Natural killer cell (primary cell): Measurements from ENCODE around the gene MATN1. TPM values are rescaled to one million over a fixed set of nuclear protein-coding genes. Genes with fewer than 3 reads are reported as not detected.

Source experiments
- ATAC-seq, 3 donors: fragments of 150-1000 bp in 2 of 3; fragments of 200-7000 bp in 1 of 3; cut with Tn5 transposase; 1 replicate in 1 of 3; 2 replicates in 2 of 3; pipeline ENCODE4 v1.10.0; 2021; ENCODE audit warnings: mild to moderate bottlenecking in 2 of 3, moderate library complexity in 2 of 3
- DNase-seq, 2 donors: peaks; one replicate each; pipeline versions ENCODE4 v3.0.0 to v3.0.0-alpha.2; 2013 to 2021; ENCODE audit warnings: mixed read lengths in 1 of 2
- H3K27ac ChIP-seq: one replicate; pipeline ENCODE4 v1.5.1; 2013; ENCODE audit warnings: mild to moderate bottlenecking, low read length
- H3K27me3 ChIP-seq: one replicate; pipeline ENCODE4 v1.6.1; 2013; ENCODE audit warnings: low read length; ENCODE audit not compliant: control insufficient read depth, insufficient read depth
- H3K36me3 ChIP-seq: one replicate; pipeline ENCODE4 v1.6.1; 2013; ENCODE audit warnings: low read length; ENCODE audit not compliant: control insufficient read depth, insufficient read depth
- H3K4me1 ChIP-seq: one replicate; pipeline ENCODE4 v1.6.1; 2013; ENCODE audit warnings: low read length; ENCODE audit not compliant: control insufficient read depth, insufficient read depth
- H3K4me3 ChIP-seq: one replicate; pipeline ENCODE4 v1.5.1; 2013; ENCODE audit warnings: low read length
- H3K9me3 ChIP-seq: one replicate; pipeline ENCODE4 v1.6.1; 2013; ENCODE audit warnings: low read length; ENCODE audit not compliant: control insufficient read depth, insufficient read depth
- H3K27ac Mint-ChIP-seq, 2 donors: one replicate each; pipeline ENCODE4 v1.8.0; 2022; ENCODE audit warnings: mild to moderate bottlenecking in 2 of 2, mixed read lengths in 2 of 2, moderate library complexity in 1 of 2
- H3K27me3 Mint-ChIP-seq, 2 donors: one replicate each; pipeline ENCODE4 v1.8.0; 2022; ENCODE audit warnings: low read depth in 2 of 2, mixed read lengths in 2 of 2
- H3K36me3 Mint-ChIP-seq: one replicate; pipeline ENCODE4 v1.8.0; 2022; ENCODE audit warnings: mixed read lengths
- H3K4me1 Mint-ChIP-seq, 2 donors: one replicate each; pipeline ENCODE4 v1.8.0; 2022; ENCODE audit warnings: mixed read lengths in 2 of 2
- H3K4me3 Mint-ChIP-seq: one replicate; pipeline ENCODE4 v1.8.0; 2022; ENCODE audit warnings: mild to moderate bottlenecking, moderate library complexity, mixed read lengths
- H3K9me3 Mint-ChIP-seq, 2 donors: one replicate each; pipeline ENCODE4 v1.8.0; 2022; ENCODE audit warnings: mixed read lengths in 2 of 2
- WGBS: methylation state at CpG from one replicate; pipeline ENCODE4 v1.1.7; 2013; ENCODE audit warnings: missing lambda C conversion rate; ENCODE audit not compliant: insufficient coverage; 5-methylcytosine and 5-hydroxymethylcytosine counted together
- intact Hi-C: fragments of 100-400 bp; cut with micrococcal nuclease; formaldehyde crosslinking; loops from one replicate; pipeline ENCODE4 v1.14.2; 2022
- total RNA-seq, 4 donors: library from RNA; stranded (reverse); fragments of 120-200 nt in 1 of 4; gene quantifications; one replicate each; pipeline versions ENCODE4 v1.2.3 to v1.2.4, GENCODE V29; 2013 to 2022
- TF ChIP-seq, protein P1 (sequence below): fragments of 200-600 bp; IDR thresholded peaks from one replicate; pipeline ENCODE4 v1.8.0; 2022; ENCODE audit warnings: antibody characterized with exemption

MATN1 gene
- total RNA-seq, 3 donors from 2014 or later (not counting 1 experiment from before 2014, with no cell fraction given), result 0.93 to 1.7 (median 1.2) TPM

DNA sequence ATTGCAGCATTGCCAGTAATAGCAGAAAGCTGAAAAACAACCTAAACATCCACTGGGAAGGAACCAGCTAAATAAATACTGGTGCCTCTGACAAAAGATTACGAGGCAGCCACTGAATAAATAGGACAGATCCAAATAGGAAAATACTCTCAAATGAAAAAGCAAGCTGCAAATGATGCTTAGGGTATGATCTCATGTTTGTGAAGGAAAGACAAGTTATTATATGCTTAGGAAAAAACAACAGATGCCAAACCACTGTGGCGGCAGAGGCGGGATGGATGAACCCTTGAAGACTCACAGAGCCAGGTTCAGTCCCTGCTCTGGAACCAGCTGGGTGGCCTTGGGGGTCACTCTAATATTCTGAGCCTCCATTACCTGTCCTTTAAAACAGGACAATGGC is 41.6 kb downstream of the MATN1 start:
- Histone ChIP-seq H3K27me3 (peaks cover 26% of the 10 kb centered on the region), H3K27ac (no peak overlapping the region), H3K4me3 (no peak overlapping the region), H3K36me3 (no peaks in the 10 kb centered on the region), H3K4me1 (peaks cover 12% of the 10 kb centered on the region), H3K9me3 (no peaks in the 10 kb centered on the region)
- DNase-seq, result no peak
- no peaks in the 10 kb centered on the region for H3K36me3 Mint-ChIP-seq
- H3K27me3 Mint-ChIP-seq, result peaks cover 44 to 50% of the 10 kb centered on the region in 2 donors
- intact Hi-C loops, result no loop called here
- no peaks in the 10 kb centered on the region for H3K9me3 Mint-ChIP-seq
- TF ChIP-seq, protein P1, sequence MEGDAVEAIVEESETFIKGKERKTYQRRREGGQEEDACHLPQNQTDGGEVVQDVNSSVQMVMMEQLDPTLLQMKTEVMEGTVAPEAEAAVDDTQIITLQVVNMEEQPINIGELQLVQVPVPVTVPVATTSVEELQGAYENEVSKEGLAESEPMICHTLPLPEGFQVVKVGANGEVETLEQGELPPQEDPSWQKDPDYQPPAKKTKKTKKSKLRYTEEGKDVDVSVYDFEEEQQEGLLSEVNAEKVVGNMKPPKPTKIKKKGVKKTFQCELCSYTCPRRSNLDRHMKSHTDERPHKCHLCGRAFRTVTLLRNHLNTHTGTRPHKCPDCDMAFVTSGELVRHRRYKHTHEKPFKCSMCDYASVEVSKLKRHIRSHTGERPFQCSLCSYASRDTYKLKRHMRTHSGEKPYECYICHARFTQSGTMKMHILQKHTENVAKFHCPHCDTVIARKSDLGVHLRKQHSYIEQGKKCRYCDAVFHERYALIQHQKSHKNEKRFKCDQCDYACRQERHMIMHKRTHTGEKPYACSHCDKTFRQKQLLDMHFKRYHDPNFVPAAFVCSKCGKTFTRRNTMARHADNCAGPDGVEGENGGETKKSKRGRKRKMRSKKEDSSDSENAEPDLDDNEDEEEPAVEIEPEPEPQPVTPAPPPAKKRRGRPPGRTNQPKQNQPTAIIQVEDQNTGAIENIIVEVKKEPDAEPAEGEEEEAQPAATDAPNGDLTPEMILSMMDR, result no peak
- 88% methylated on average over 3 of the region's 3 CpGs for WGBS
- peaks cover 9 to 10% of the 10 kb centered on the region in 2 donors for H3K4me1 Mint-ChIP-seq
- ATAC-seq, result no peak
- H3K27ac Mint-ChIP-seq, result no peak overlapping the region
- no peak overlapping the region for H3K4me3 Mint-ChIP-seq

DNA sequence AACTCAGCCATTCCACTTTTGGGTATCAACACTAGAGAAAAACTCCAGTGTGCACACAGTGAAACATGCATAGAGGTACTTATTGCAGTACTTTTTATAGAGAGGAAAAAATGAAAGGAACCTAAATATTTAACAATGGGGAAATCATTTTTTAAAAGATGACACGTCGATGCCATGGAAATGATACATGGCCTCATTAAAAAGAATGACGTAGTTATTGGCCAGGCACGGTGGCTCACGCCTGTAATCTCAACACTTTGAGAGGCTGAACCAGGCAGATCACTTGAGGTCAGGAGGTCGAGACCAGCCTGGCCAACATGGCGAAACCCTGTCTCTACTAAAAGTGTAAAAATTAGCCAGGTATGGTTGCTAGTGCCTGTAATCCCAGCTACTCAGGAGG is 42.5 kb downstream of the MATN1 start:
- peaks cover 9 to 10% of the 10 kb centered on the region in 2 donors for H3K4me1 Mint-ChIP-seq
- TF ChIP-seq, protein P1, result no peak

DNA sequence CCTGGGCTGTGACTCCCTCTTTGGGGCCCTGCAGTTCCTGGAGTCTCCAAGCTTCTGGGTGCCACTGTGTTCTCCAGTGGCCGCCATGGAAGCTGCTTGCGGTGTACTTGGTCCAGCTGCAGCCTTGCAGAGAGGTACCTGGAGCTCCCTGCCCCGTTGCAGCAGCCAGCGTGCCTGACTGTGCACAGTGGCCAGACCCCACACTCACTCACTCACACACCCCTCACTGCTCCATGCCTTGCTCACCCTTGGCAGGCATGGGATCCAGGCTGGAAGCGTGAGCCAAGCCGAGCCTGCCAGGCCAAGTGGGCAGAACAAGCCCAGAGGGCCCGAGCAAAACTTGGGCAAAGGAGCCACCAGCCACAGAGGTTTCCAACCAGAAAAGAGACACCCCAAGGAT is 43.0 kb downstream of the MATN1 start:
- intact Hi-C loops, result no loop called here
- Mint-ChIP-seq H3K4me3 (no peak overlapping the region), H3K36me3 (no peaks in the 10 kb centered on the region), H3K27ac (no peak overlapping the region), H3K4me1 (peaks cover 9 to 10% of the 10 kb centered on the region in 2 donors), H3K9me3 (no peaks in the 10 kb centered on the region), H3K27me3 (peaks cover 35 to 49% of the 10 kb centered on the region in 2 donors)
- DNase-seq (no peak), ATAC-seq (no peak)
- 84% methylated on average over 7 of the region's 7 CpGs for WGBS
- Histone ChIP-seq H3K4me1 (peaks cover 11% of the 10 kb centered on the region), H3K27ac (no peak overlapping the region), H3K27me3 (peaks cover 20% of the 10 kb centered on the region), H3K4me3 (no peak overlapping the region), H3K36me3 (no peaks in the 10 kb centered on the region), H3K9me3 (no peaks in the 10 kb centered on the region)
- TF ChIP-seq, protein P1, result no peak

More for the DNA sequence above, 42.5 kb downstream of the MATN1 start:
- H3K27ac ChIP-seq, result no peak overlapping the region
- Mint-ChIP-seq H3K4me3 (no peak overlapping the region), H3K36me3 (no peaks in the 10 kb centered on the region), H3K9me3 (no peaks in the 10 kb centered on the region), H3K27ac (no peak overlapping the region), H3K27me3 (peaks cover 37 to 49% of the 10 kb centered on the region in 2 donors)
- H3K4me3 ChIP-seq, result no peak overlapping the region
- intact Hi-C loops, result no loop called here
- ATAC-seq, result no peak
- peaks cover 12% of the 10 kb centered on the region for H3K4me1 ChIP-seq
- peaks cover 23% of the 10 kb centered on the region for H3K27me3 ChIP-seq
- no peak for DNase-seq
- no peaks in the 10 kb centered on the region for H3K36me3 ChIP-seq
- H3K9me3 ChIP-seq, result no peaks in the 10 kb centered on the region
- 87% methylated on average over 7 of the region's 7 CpGs for WGBS

DNA sequence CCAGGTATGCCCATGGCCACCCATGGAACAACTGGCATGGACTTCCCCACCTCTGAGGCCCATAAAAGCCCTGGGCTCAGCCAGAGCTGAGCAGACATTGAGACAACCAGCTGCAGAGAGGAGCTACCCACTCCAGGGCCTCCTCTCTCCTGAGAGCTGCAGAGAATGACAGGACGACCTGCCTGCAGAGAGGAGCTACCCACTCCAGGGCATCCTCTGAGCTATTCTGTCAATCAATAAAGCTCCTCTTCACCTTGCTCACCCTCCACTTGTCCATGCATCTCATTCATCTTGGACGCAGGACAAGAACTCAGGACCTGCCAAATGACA is 43.4 kb downstream of the MATN1 start:
- H3K36me3 Mint-ChIP-seq, result no peaks in the 10 kb centered on the region
- H3K4me1 ChIP-seq, result peaks cover 6% of the 10 kb centered on the region
- peaks cover 19% of the 10 kb centered on the region for H3K27me3 ChIP-seq
- no peak overlapping the region for H3K4me3 ChIP-seq
- TF ChIP-seq, protein P1, result no peak
- H3K27me3 Mint-ChIP-seq, result peaks cover 33 to 50% of the 10 kb centered on the region in 2 donors
- H3K9me3 ChIP-seq, result no peaks in the 10 kb centered on the region
- no peak overlapping the region for H3K27ac ChIP-seq
- H3K27ac Mint-ChIP-seq, result no peak overlapping the region
- WGBS, result 83% methylated on average over 2 of the region's 2 CpGs
- DNase-seq (no peak), ATAC-seq (no peak)
- H3K9me3 Mint-ChIP-seq, result no peaks in the 10 kb centered on the region
- no peak overlapping the region for H3K4me3 Mint-ChIP-seq
- intact Hi-C loops, result no loop called here
- peaks cover 6 to 8% of the 10 kb centered on the region in 2 donors for H3K4me1 Mint-ChIP-seq
- no peaks in the 10 kb centered on the region for H3K36me3 ChIP-seq
